ENCODE results near the gene NPL. TPM values are rescaled to one million over a fixed set of nuclear protein-coding genes. Genes with fewer than 3 reads are reported as not detected.

NPL gene
- total and polyA plus RNA-seq, 9 of the 15 experiments (the other 6 are each of a cell fraction or from before 2014, with no cell fraction given) = 9.9 to 22.3 (median 14.2) TPM

DNA sequence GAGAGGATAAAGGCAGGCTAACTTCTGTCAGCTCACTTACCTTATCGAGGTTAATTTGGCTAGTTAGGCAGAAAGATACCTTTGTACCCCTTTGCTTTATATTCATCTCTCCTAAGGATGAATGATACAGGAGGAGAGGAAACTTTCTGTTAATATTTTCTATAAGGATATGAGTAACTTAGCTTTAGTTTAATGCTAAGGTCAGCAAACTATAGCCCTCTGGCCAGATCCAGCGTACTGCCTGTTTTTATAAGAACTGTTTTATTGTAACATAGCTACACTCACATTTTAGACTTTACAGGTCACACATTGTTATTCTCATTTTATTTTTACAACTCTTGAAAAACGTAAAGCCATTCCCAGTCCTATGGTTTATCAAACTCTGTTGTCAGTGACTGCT, 67.6 kb downstream of the NPL start:
- peaks cover 82% of the 10 kb centered on the region for H3K79me2 ChIP-seq (ENCODE audit: control insufficient read depth, insufficient read depth, low read length)
- H4K20me1 ChIP-seq (replicated peaks; ENCODE audit: control insufficient read depth, insufficient read depth, low read length) = peaks cover 7% of the 10 kb centered on the region
- H3K4me2 ChIP-seq (ENCODE audit: insufficient read depth, low read length) = no peak overlapping the region
- H3K4me3 ChIP-seq = no peak overlapping the region
- FAIRE-seq (no peak), DNase-seq (ENCODE audit: extremely low read depth in 1 of 4, low spot score in 3 of 4) (no peak), ATAC-seq (no peak)
- ChIA-PET POLR2A (interaction anchor here (0.6 to 3.1 kb wide), 5 partner anchors 8 to 546 kb away, joined by 3 to 14 read pairs (median 3); no protein-coding TSS in a partner anchor), CTCF (ENCODE audit: low intra/inter-chr PET ratio) (no interaction called here)
- BruUV-seq (replicated peaks) = no TSS peak
- no peak overlapping the region for H3K27ac ChIP-seq (ENCODE audit: extremely low read depth, low read depth, low read length)
- TF ChIP-seq, protein P1, sequence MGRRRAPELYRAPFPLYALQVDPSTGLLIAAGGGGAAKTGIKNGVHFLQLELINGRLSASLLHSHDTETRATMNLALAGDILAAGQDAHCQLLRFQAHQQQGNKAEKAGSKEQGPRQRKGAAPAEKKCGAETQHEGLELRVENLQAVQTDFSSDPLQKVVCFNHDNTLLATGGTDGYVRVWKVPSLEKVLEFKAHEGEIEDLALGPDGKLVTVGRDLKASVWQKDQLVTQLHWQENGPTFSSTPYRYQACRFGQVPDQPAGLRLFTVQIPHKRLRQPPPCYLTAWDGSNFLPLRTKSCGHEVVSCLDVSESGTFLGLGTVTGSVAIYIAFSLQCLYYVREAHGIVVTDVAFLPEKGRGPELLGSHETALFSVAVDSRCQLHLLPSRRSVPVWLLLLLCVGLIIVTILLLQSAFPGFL (CRISPR knock-in tag; IDR thresholded peaks at IDR 0.05) = no peak
- TF ChIP-seq SNRNP70 (optimal IDR thresholded peaks at IDR 0.05; ENCODE audit: low read depth, low read length) (no peak), MAFK (IDR thresholded peaks at IDR 0.05; ENCODE audit: low read length) (peak; percentile 45; the same call in 1 of the 2 replicates), C11orf30 (IDR thresholded peaks at IDR 0.05; ENCODE audit: low read depth) (0 out of 2 replicates have a peak, but pooled peaks have one; percentile 9), FOXP1 (CRISPR knock-in tag; IDR thresholded peaks at IDR 0.05) (no peak), NONO (IDR thresholded peaks at IDR 0.05; ENCODE audit: low read depth in 2 of 2, low read length in 1 of 2) (no peak), MAFF (IDR thresholded peaks at IDR 0.05; ENCODE audit: low read length) (0 out of 2 replicates have a peak, but pooled peaks have one; percentile 12), ZNF316 (IDR thresholded peaks at IDR 0.05) (peak; percentile 32; the same call in 1 of the 2 replicates)
- TF ChIP-seq, protein P2, sequence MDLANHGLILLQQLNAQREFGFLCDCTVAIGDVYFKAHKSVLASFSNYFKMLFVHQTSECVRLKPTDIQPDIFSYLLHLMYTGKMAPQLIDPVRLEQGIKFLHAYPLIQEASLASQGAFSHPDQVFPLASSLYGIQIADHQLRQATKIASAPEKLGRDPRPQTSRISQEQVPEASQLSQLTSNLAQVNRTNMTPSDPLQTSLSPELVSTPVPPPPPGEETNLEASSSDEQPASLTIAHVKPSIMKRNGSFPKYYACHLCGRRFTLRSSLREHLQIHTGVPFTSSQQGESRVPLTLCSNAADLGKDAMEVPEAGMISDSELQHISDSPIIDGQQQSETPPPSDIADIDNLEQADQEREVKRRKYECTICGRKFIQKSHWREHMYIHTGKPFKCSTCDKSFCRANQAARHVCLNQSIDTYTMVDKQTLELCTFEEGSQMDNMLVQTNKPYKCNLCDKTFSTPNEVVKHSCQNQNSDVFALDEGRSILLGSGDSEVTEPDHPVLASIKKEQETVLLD (IDR thresholded peaks at IDR 0.05) = no peak
- H3K27me3 ChIP-seq (ENCODE audit: control insufficient read depth in 2 of 2, insufficient read depth in 2 of 2, low read length in 2 of 2) = no peaks in the 10 kb centered on the region
- intact Hi-C loops (cut with micrococcal nuclease) (no loop called here), in situ Hi-C loops (cut with MboI) (no loop called here)
- no peaks in the 10 kb centered on the region for H3K9me1 ChIP-seq (ENCODE audit: control insufficient read depth, insufficient read depth, low read length)
- H3K4me1 ChIP-seq (replicated peaks in 1 of 2; ENCODE audit: control insufficient read depth in 2 of 2, insufficient read depth in 2 of 2, low read length in 2 of 2) = no peaks in the 10 kb centered on the region
- H3K9me3 ChIP-seq (replicated peaks; ENCODE audit: control insufficient read depth, insufficient read depth, low read depth, low read length) = no peaks in the 10 kb centered on the region
- WGBS (ENCODE audit: insufficient coverage, low coverage, missing lambda C conversion rate) = 100% methylated on average over 3 of the region's 3 CpGs
- H3K9ac ChIP-seq (ENCODE audit: insufficient read depth in 1 of 2, low read depth in 2 of 2, low read length in 2 of 2) = no peak overlapping the region
- H2AFZ ChIP-seq (ENCODE audit: low read depth, low read length) = no peak overlapping the region
- peaks cover 99% of the 10 kb centered on the region for H3K36me3 ChIP-seq (ENCODE audit: control insufficient read depth, insufficient read depth, low read length)

All from K562 (cell line).